ENCODE results near the gene FAM13B. TPM values are rescaled to one million over a fixed set of nuclear protein-coding genes. Genes with fewer than 3 reads are reported as not detected.

The FAM13B gene
- total and polyA plus RNA-seq, 9 of the 15 experiments (the other 6 are each of a cell fraction or from before 2014, with no cell fraction given), result 2.3 to 21.6 (median 14.1) TPM

DNA sequence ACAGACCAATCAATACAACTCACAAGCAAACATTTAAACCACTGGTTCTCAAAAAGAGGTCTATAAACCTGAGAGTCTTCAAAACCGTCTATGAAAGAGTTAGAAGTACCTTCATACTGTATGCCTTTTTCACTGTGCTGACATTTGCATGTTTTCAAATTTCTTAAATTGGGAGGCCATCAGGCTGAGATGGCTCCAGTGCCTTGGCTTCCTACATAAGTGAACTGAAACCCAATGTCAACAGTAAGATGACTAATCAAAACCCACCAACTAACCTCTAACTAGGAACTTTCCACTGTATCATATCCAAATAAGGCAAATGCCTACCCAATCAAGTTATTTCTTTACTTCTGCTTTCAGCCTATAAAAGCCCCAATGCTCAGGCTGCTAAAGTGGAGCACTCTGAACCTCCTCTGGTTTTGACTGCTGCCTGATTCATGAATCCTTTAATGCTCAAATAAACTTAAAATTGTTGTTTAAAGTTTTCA is 35.1 kb downstream of the FAM13B start (continued):
- TF ChIP-seq SLC30A9 (CRISPR knock-in tag; IDR thresholded peaks at IDR 0.05), result no peak
- no peak for TF ChIP-seq ZSCAN29 (IDR thresholded peaks at IDR 0.05)
- TF ChIP-seq KAT2B (IDR thresholded peaks at IDR 0.05; ENCODE audit: low read depth, low read length), result no peak
- TF ChIP-seq MBD2 (IDR thresholded peaks at IDR 0.05; ENCODE audit: borderline replicate concordance, low read depth), result no peak
- TF ChIP-seq, protein P1, sequence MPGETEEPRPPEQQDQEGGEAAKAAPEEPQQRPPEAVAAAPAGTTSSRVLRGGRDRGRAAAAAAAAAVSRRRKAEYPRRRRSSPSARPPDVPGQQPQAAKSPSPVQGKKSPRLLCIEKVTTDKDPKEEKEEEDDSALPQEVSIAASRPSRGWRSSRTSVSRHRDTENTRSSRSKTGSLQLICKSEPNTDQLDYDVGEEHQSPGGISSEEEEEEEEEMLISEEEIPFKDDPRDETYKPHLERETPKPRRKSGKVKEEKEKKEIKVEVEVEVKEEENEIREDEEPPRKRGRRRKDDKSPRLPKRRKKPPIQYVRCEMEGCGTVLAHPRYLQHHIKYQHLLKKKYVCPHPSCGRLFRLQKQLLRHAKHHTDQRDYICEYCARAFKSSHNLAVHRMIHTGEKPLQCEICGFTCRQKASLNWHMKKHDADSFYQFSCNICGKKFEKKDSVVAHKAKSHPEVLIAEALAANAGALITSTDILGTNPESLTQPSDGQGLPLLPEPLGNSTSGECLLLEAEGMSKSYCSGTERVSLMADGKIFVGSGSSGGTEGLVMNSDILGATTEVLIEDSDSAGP (CRISPR knock-in tag; IDR thresholded peaks at IDR 0.05), result no peak
- no peak for TF ChIP-seq DNMT1 (IDR thresholded peaks at IDR 0.05)
- TF ChIP-seq TFAM (CRISPR knock-in tag; conservative IDR thresholded peaks at IDR 0.05), result no peak
- no peak for TF ChIP-seq HMG20B (CRISPR knock-in tag; IDR thresholded peaks at IDR 0.05)
- no peak for TF ChIP-seq MCM2 (IDR thresholded peaks at IDR 0.05; ENCODE audit: low read depth)
- no peak for TF ChIP-seq ARID2 (IDR thresholded peaks at IDR 0.05)
- TF ChIP-seq, protein P2, sequence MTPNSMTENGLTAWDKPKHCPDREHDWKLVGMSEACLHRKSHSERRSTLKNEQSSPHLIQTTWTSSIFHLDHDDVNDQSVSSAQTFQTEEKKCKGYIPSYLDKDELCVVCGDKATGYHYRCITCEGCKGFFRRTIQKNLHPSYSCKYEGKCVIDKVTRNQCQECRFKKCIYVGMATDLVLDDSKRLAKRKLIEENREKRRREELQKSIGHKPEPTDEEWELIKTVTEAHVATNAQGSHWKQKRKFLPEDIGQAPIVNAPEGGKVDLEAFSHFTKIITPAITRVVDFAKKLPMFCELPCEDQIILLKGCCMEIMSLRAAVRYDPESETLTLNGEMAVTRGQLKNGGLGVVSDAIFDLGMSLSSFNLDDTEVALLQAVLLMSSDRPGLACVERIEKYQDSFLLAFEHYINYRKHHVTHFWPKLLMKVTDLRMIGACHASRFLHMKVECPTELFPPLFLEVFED (CRISPR knock-in tag; conservative IDR thresholded peaks at IDR 0.05), result no peak
- TF ChIP-seq HDAC6 (IDR thresholded peaks at IDR 0.05; ENCODE audit: low read depth, low read length), result no peak
- no peak for TF ChIP-seq WHSC1 (IDR thresholded peaks at IDR 0.05; ENCODE audit: low read length)
- TF ChIP-seq, protein P3, sequence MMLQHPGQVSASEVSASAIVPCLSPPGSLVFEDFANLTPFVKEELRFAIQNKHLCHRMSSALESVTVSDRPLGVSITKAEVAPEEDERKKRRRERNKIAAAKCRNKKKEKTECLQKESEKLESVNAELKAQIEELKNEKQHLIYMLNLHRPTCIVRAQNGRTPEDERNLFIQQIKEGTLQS (IDR thresholded peaks at IDR 0.05), result peak; percentile 79
- TF ChIP-seq, protein P3 (CRISPR knock-in tag; conservative IDR thresholded peaks at IDR 0.05), result no peak
- TF ChIP-seq, protein P4, sequence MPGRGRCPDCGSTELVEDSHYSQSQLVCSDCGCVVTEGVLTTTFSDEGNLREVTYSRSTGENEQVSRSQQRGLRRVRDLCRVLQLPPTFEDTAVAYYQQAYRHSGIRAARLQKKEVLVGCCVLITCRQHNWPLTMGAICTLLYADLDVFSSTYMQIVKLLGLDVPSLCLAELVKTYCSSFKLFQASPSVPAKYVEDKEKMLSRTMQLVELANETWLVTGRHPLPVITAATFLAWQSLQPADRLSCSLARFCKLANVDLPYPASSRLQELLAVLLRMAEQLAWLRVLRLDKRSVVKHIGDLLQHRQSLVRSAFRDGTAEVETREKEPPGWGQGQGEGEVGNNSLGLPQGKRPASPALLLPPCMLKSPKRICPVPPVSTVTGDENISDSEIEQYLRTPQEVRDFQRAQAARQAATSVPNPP (IDR thresholded peaks at IDR 0.05; ENCODE audit: borderline replicate concordance, insufficient read depth, insufficient read length), result no peak
- TF ChIP-seq HDAC3 (IDR thresholded peaks at IDR 0.05; ENCODE audit: borderline replicate concordance, partially characterized antibody), result no peak
- TF ChIP-seq BRF1 (IDR thresholded peaks at IDR 0.05; ENCODE audit: borderline replicate concordance, extremely low read depth, insufficient read length), result no peak
- TF ChIP-seq CHCHD3 (CRISPR knock-in tag; IDR thresholded peaks at IDR 0.05), result no peak
- no peak for TF ChIP-seq ZNF324 (CRISPR knock-in tag; IDR thresholded peaks at IDR 0.05)
- TF ChIP-seq POLR2AphosphoS5 (IDR thresholded peaks at IDR 0.05; ENCODE audit: control insufficient read depth, insufficient read depth, low read depth, low read length), result peak; percentile 59
- no peak for TF ChIP-seq ZNF57 (CRISPR knock-in tag; IDR thresholded peaks at IDR 0.05)
- TF ChIP-seq NR4A1 (CRISPR knock-in tag; IDR thresholded peaks at IDR 0.05), result no peak
- no peak for TF ChIP-seq NR4A1 (tag; IDR thresholded peaks at IDR 0.05)
- no peak for TF ChIP-seq ETV6 (IDR thresholded peaks at IDR 0.05; ENCODE audit: borderline replicate concordance in 1 of 2, low read depth in 2 of 2, low read length in 1 of 2)
- TF ChIP-seq ETV6 (CRISPR knock-in tag; IDR thresholded peaks at IDR 0.05; ENCODE audit: borderline replicate concordance), result no peak
- no peak for TF ChIP-seq TAF7 (tag; IDR thresholded peaks at IDR 0.05)
